Activated CD4-positive, alpha-beta T cell treated with anti-CD3 and anti-CD28 coated beads for 1 hour (primary cell): ENCODE measurements around the gene FMO1.
"Not testable (repeated sequence)": the region's sequence is repeated elsewhere in the genome, so short reads cannot be mapped to it uniquely, and the experiment has no call there.

ENCODE experiments used
- DNase-seq: peaks from one replicate; pipeline ENCODE4 v3.0.0-alpha.2; 2020

Gene FMO1

DNA sequence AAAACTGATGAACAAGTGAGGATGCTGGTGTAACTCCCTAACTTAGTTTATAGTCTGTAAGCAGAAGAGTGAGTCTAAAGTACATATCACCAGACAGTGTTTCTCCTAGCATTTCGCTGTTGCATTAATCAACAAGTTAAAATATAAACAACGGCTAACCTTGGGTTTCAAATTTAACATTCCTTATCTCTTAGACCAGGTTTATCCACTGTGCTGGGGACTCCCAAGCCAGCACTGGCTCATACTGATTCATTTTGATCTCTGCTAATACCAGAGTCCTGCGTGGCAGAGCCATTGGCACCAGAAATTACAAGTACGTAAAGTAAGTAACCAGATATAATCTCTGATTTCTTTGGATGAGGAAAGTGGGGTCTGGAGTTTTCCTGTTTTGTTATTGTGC lies at the start of gene FMO1:
FMO1 (plus strand) TSS at position 193 of the 400 bp plus-strand sequence. CDS start 9,594 bp downstream, outside the sequence.
- no peak for DNase-seq

GRCh38 chr1:171204296-171204695 lies 44.0 kb upstream of the FMO1 start:
- DNase-seq: no peak

- no peak for DNase-seq
Observed at GRCh38 chr1:171206204-171206977, 41.9 kb upstream of the FMO1 start.

- no peak for DNase-seq
Observed at GRCh38 chr1:171206978-171207355, 41.3 kb upstream of the FMO1 start.

GRCh38 chr1:171207377-171207776 lies 40.9 kb upstream of the FMO1 start:
- DNase-seq: no peak

GRCh38 chr1:171210355-171210754 lies 37.9 kb upstream of the FMO1 start:
- no peak for DNase-seq

DNA sequence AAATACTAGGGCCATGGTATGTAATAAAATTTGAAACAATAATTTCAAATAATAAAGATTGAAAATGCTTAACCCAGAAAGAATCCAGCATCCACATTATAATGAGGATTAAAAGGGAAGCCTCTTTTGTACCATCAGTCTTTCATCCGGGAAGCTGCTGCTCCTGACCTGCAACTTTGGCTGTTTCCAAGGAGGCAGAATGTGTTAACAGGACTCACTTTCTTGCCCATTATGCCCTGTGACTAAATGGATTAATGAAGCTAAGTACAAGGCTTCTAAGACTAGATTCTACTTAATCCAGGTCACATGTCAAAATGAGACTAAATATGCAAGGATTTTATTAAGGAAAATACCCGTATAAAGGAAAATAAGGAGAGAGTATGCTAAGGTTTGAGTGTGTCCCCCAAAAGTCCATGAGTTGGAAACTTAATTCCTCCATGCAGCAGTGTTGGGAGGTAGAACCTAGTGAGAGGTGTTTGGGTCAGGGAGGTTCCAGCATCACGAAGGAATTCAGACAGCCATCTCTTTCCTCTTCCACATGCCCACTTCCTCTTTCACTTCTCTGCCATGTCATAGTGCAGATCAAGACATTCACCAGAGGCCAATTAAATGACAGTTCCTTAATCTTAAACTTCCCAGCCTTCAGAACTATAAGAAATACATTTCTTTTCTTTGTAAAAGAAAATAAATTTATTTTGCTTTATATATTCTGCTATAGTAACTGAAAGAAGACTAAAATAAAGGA lies 35.5 kb upstream of the FMO1 start:
- no peak for DNase-seq

GRCh38 chr1:171213559-171214454 lies 34.5 kb upstream of the FMO1 start:
- no peak for DNase-seq

GRCh38 chr1:171217658-171218443 lies 30.4 kb upstream of the FMO1 start:
- no peak for DNase-seq

- DNase-seq: no peak
Observed at GRCh38 chr1:171218661-171219060, 29.6 kb upstream of the FMO1 start.

DNA sequence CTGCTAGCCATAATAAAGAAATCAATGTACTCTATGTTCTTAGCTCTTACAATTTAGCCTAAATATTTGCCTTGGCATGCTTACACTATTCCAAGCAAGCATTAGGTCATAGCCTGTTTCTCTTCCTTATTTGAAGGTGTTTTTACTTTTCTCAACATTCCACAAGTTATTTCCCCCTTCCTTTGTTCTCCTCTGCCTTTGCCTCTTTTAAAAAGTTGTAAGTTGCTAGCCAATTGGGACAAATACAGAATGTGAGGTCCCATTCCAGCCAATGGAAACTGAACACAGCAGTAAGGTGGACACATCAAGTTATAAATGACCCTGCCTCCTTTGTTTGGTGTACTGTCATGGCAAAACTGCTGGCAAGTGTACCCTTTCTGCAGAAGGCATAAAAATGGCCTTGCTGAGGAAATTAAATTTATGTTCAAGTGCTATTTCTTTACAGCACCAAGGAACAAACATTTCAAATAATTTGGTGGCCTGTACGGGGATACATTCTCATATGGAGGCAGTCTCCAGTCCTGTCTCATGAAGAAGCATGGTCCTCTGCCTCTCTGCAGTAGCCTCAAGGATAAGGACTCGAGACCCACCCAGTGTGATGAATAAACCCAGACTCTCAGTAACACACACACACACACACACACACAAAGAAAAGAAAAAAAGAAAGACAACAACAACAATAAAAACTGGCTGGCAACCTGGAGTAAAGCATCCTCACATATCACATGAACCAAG lies 28.8 kb upstream of the FMO1 start:
- DNase-seq: no peak

GRCh38 chr1:171220081-171220420 lies 28.2 kb upstream of the FMO1 start:
- DNase-seq: no peak

DNA sequence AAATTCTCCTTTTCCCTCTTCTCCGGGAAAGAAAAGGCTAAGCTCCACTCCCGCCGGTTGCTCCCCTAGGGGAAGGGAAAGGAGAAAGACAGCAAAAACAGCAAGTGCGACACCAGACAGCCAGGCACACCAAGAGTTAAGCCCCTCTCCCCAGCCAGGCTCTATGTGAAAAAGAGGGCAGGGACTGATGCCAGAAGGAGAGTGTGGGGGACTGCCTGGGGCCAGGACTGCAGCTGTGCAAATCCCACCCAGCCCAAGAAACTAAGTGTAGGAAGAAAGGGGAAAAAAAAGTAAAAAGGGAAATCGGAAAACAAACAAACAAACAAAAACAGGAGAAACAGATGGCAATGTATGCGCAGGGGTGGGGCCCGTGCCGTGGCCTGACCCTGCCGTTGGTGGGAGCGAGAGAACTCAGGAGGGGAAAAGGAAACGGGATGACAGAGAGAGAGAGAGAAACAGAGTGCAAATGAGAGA lies 27.7 kb upstream of the FMO1 start:
- no peak for DNase-seq

DNA sequence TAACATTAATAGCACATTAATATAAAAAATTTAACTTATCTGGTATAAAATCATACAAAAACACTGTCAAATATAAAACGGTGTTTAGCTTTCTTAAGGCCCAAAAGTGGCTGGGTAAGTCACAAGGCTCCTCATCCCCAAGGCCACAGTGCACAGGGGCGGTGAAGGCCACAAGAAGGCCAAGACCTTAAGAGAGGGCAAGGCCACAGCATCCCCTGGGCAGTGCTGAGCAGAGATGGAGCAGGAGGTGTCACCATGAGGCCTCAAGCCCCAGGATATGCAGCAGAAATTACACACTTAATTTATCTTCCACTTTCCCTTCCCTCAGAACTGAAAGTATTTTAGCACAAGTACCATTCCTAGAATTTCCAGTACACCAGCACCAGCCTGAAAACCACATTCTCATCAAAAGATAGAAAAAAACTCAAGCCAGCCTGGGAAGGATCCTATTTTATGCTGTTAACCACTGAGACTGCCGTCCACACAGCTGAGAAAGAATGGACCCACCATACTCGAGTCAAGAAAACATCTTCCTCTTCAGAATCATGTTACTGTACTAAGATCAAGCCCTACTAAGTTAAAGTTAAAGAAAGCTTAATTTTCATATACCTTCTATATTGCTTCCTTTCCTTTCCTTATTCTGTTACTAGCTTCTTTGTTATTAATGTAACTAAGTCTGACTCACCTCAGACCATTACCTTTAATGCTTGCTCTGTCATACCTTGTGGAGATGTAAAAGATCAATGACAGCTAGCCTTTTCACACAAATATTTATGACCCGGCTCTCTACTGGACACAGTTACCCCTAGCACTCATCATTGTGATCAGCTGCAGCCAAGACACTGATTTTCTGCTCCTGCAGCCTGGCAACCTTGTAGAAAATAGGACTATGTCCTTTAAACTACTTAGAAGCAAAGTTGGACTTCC lies 26.4 kb upstream of the FMO1 start:
- no peak for DNase-seq

DNA sequence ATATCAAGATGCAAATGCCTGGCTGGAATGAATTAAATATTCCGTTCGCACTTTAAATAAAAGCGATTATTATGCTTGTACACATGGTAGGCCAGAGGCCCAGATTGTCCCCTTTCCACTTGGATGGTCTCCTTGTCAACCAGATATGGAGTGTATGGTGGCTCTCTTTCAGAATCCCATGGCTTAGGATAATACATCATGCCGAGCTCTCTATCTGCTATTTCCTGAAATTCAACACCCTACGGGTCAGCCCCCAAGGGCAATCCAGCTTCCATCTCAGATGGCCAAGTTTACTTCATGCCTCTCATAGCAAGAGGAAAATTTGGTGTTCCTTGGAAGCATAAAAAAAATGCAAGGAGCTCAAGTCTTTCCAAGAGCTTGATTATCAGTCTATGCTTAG lies 25.4 kb upstream of the FMO1 start:
- no peak for DNase-seq

- DNase-seq: not testable (repeated sequence)
Observed at GRCh38 chr1:171224257-171224656, 24.0 kb upstream of the FMO1 start.

- no peak for DNase-seq
Observed at GRCh38 chr1:171226747-171227370, 21.4 kb upstream of the FMO1 start.

GRCh38 chr1:171231326-171231725 lies 17.0 kb upstream of the FMO1 start:
- no peak for DNase-seq

- DNase-seq: no peak
Observed at GRCh38 chr1:171233183-171233582, 15.1 kb upstream of the FMO1 start.

- not testable (repeated sequence) for DNase-seq
Observed at GRCh38 chr1:171236231-171236630, 12.1 kb upstream of the FMO1 start.
